ENCODE data around the gene ARMCX4. TPM values are rescaled to one million over a fixed set of nuclear protein-coding genes. Genes with fewer than 3 reads are reported as not detected.

Gene ARMCX4
- 0.89 and 1.8 TPM in 2 replicates for total RNA-seq

DNA sequence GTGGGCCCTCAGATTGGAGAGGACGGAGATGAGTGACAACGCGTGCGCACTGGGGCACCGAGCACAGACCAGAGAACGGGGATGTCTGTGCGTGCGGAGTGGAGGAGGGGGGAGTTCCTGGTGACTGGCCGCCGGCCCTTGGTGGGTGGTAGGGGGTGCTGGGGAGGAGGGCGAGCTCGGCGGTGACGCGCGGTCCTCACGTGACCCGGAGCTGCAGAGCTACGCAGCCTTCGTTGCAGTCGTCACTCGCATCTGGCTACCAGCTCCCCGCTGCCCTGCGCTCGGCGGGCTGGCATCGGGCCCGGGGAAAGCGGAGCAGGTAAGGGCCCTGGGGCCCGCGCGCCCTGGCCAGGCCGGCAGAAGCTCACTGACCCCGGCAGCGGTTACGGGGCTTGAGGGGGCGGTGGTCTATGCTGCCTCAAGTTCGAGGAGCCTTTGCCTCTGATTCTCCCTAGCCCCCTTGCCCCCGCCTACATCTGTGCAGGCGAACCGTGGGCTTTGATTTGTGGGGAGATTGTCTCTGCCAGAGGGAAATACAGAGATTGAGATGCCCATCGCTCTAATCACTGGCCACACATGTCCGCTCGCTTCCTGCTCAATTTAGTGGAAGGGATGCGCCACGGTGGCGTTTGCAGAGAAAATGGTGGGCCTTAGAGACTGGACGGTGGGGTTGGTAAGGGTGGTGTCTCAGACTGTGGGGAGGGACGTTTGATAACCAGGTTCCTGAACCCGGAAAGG is at the start of gene ARMCX4:
TSS of gene ARMCX4 (plus strand) at position 245 of the 738 bp plus-strand sequence. CDS start 3,134 bp downstream, outside the sequence.

Other genes with a start within 250 kb of the ARMCX4 start
- 0.17 and 0.30 TPM in 2 replicates for gene TAF7L, start 194.1 kb upstream of the ARMCX4 start, total RNA-seq
- gene TIMM8A, start 136.7 kb upstream of the ARMCX4 start, total RNA-seq: 5.7 and 9.2 TPM in 2 replicates
- not detected in 2 replicates for gene BTK, start 99.3 kb upstream of the ARMCX4 start, total RNA-seq
- 3,269 and 3,654 TPM in 2 replicates for gene RPL36A, start 94.4 kb upstream of the ARMCX4 start, total RNA-seq
- gene GLA, start 77.5 kb upstream of the ARMCX4 start, total RNA-seq: 32.9 and 33.5 TPM in 2 replicates
- gene HNRNPH2, start 77.2 kb upstream of the ARMCX4 start, total RNA-seq: 42.4 and 43.1 TPM in 2 replicates
- 27.5 and 34.6 TPM in 2 replicates for gene ARMCX1, start 65.1 kb downstream of the ARMCX4 start, total RNA-seq
- gene ARMCX6, start 132.5 kb downstream of the ARMCX4 start, total RNA-seq: 20.1 and 30.3 TPM in 2 replicates
- 22.4 and 26.9 TPM in 2 replicates for gene ARMCX3, start 137.7 kb downstream of the ARMCX4 start, total RNA-seq
- 63.5 and 69.1 TPM in 2 replicates for gene ARMCX2, start 174.4 kb downstream of the ARMCX4 start, total RNA-seq

Data from bronchus fibroblast of lung (primary cell).